Stomach (tissue), 4 donors: ENCODE measurements around the gene DEPDC1B.
"Not testable (repeated sequence)": the region's sequence is repeated elsewhere in the genome, so short reads cannot be mapped to it uniquely, and the experiment has no call there.

ENCODE experiments used
- CTCF ChIP-seq, 7 experiments: fragments of 450-650 bp in 4 of 7; fragments of 200-600 bp in 3 of 7; sonication (generic) in 3 of 7; IDR thresholded peaks; one replicate each; pipeline ENCODE4 v1.5.1; 2016 to 2019; ENCODE audit warnings: antibody characterized with exemption in 7 of 7, control low read depth in 2 of 7, mild to moderate bottlenecking in 1 of 7
- POLR2AphosphoS5 ChIP-seq, 3 donors: sonication (generic); formaldehyde crosslinking; IDR thresholded peaks; one replicate each; pipeline ENCODE4 v1.6.1; 2016; ENCODE audit warnings: antibody characterized with exemption in 3 of 3

DNA sequence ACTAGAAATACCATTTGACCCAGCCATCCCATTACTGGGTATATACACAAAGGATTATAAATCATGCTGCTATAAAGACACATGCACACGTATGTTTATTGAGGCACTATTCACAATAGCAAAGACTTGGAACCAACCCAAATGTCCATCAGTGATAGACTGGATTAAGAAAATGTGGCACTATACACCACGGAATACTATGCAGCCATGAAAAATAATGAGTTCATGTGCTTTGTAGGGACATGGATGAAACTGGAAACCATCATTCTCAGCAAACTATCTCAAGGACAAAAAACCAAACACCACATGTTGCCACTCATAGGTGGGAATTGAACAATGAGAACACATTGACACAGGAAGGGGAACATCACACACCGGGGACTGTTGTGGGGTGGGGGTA lies 79.2 kb downstream of the DEPDC1B start:
- TF ChIP-seq CTCF, POLR2AphosphoS5 (IDR thresholded peaks at IDR 0.05): not testable (repeated sequence)
